IPS-18c (cell line): ENCODE measurements around the gene MAP6D1.
"Not testable (repeated sequence)": the region's sequence is repeated elsewhere in the genome, so short reads cannot be mapped to it uniquely, and the experiment has no call there.

Source experiments
- H3K4me3 ChIP-seq: 2 replicates; pipeline ENCODE4 v1.7.0; 2013; ENCODE audit warnings: low read depth, mild to moderate bottlenecking, low read length, moderate library complexity; ENCODE audit not compliant: insufficient read depth
- H3K9me3 ChIP-seq: one replicate; pipeline ENCODE4 v1.6.1; 2013; ENCODE audit warnings: mild to moderate bottlenecking, low read length, moderate library complexity; ENCODE audit not compliant: control insufficient read depth, insufficient read depth

Gene MAP6D1

DNA sequence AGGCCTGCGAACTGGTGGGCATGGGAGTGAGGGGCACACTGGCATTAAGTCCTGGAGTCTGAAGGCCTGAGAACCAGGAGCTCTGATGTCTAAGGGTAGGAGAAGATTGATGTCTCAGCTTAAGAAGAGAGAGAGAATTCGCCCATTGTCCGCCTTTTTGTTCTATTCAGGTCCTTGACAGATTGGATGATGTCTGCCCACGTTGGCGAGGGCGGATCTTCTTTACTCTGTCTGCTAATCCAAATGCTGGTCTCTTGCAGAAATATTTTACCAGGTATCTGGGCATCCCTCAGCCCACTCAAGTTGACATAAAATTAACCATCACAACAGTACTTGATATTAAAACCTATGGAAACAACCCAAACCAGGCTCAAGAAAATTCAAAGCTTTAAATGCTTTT, 44.1 kb downstream of the MAP6D1 start:
- Histone ChIP-seq H3K4me3 (no peak overlapping the region), H3K9me3 (peaks cover 2% of the 10 kb centered on the region)

DNA sequence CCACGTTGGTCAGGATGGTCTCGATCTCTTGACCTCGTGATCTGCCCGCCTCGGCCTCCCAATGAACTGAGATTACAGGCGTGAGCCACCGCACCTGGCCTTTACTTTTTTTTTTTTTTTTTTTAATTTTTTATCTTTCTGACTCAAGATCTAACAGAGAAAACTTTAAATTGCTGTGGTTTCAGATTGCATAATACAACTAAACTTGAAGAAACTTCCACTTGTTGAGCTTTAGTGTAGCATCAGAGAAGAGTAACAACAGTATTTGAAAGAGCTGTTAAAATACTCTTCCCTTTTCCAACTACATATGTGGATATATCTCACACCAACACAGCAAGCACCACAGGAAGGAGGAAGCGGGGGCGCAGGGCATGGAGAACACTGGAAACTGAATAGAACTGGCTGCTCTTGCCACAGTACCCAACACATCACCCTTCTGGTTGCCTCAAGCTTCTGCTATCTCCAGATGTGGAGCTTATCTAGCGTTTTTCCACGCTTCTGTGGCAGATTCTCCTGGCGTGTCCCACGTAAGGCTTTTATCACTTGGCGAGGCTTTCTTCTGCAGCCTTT, 45.4 kb downstream of the MAP6D1 start:
- Histone ChIP-seq H3K4me3 (no peak overlapping the region), H3K9me3 (peaks cover 2% of the 10 kb centered on the region)

DNA sequence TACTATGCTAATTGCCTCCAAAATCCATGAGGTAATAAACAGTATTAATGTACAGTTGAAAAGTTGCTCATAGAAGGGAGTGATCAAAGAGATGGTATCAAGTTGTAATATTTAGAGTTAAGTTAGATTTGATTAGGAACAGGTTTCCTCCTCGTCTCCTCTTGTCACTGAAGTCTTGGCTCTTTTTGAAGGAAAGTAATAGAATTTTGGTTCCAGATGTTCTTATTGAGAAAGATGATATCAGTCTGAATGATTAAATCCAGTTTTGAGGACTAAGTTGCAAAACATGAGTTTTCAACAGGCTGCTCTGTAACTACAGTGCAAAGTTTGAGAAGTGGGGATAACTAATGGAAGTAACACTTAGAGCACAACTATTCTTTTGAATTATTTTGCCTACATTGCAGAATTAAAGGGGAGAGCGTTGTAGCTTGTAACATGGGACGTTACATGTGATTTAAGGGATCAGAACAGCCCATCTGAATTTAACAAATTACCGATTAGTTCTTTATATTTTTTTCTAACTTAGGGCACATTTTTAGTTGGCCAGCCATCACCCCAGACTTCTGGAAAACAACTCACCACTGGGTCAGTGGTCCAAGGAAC, 48.3 kb downstream of the MAP6D1 start:
- H3K4me3 ChIP-seq = no peak overlapping the region
- H3K9me3 ChIP-seq = peaks cover 2% of the 10 kb centered on the region

DNA sequence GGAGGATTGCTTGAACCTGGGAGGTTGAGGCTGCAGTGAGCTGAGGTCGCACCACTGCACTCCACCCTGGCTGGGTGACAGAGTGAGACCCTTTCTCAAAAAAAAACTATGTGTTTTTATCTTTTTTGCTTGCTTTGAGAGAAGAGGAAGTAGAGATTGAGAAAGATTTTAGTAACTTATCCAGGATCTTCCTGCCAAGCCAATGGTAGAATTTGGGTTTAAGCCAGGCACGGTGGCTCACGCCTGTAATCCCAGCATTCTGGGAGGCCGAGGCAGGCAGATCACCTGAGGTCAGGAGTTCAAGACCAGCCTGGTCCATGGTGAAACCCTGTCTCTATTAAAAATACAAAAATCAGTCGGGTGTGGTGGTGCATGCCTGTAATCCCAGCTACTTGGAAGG, 48.9 kb downstream of the MAP6D1 start:
- not testable (repeated sequence) for H3K9me3 ChIP-seq, H3K4me3 ChIP-seq

DNA sequence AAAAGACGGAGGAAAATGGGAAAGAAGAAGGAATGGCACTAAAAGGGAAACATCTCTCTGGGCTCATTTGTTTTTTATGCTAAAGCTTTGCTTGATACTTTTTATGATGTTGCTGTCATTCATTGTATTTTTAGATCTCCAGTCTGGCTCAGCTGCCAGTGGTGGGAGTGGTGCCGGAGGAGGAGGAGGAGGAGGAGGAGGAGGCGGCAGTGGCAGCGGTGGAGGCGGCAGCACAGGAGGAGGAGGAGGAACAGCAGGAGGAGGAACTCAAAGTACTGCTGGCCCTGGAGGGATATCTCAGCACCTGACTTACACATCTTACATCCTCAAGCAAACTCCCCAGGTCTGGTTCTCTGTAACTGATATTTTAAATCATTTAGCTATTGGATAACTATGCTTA, 49.6 kb downstream of the MAP6D1 start:
- H3K9me3 ChIP-seq = peaks cover 2% of the 10 kb centered on the region

DNA sequence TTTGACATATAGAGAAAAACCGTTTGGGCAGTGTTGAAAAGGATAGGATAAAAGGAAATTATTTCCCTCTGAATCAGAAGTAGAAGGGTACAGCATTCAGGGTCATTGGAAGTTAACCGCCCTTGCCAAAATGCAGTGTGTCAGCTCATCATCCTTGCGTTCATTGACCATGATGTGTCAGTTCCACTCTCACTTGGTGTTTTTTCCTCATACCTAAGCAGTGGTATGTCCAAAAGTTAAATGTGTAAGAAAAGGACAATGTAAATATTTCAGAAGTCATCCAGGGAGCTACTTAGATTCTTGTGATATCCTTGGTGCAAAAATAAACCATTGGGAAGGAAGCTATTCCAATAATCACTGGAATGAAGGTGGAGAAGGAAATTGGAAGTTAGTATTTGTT, 50.7 kb downstream of the MAP6D1 start:
- H3K4me3 ChIP-seq = no peak overlapping the region
- H3K9me3 ChIP-seq = peaks cover 2% of the 10 kb centered on the region

More for the DNA sequence above, 49.6 kb downstream of the MAP6D1 start:
- no peak overlapping the region for H3K4me3 ChIP-seq

DNA sequence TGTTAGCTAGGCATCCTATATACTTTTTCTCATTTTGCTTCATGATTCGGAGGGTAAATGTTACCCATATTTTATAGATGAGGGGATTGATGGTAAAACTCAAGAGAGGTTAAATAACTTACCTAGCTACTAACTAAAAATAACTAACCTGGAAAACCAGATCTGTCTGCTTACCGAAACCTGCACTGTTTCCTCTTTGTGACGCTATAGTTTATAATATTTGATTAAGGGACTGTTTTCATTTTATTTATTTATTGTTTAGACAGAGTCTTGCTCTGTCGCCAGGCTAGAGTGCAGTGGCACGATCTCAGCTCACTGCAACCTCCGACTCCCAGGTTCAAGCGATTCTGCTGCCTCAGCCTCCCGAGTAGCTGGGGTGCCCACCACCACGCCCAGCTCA, 55.9 kb downstream of the MAP6D1 start:
- Histone ChIP-seq H3K9me3 (no peaks in the 10 kb centered on the region), H3K4me3 (no peak overlapping the region)

DNA sequence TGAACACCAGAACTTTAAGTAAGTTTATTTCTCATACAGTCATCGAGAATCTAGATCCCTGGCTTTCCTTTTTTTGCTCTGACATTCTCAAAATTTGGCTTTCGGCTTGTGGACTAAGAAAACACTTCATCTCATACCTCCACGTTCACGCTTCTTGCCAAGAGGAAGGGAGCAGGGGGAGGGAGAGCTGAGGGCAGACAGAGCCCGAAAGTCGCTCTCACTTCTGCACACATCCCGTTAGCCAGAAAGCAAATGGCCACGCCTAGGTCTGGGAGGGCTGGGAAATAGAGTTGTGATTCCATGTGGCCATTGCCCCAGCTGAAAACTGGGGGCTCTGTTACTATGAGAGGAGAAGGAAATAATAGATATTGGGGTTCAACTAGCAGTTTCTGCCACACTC, 57.3 kb downstream of the MAP6D1 start:
- H3K9me3 ChIP-seq = no peaks in the 10 kb centered on the region
- H3K4me3 ChIP-seq = no peak overlapping the region

DNA sequence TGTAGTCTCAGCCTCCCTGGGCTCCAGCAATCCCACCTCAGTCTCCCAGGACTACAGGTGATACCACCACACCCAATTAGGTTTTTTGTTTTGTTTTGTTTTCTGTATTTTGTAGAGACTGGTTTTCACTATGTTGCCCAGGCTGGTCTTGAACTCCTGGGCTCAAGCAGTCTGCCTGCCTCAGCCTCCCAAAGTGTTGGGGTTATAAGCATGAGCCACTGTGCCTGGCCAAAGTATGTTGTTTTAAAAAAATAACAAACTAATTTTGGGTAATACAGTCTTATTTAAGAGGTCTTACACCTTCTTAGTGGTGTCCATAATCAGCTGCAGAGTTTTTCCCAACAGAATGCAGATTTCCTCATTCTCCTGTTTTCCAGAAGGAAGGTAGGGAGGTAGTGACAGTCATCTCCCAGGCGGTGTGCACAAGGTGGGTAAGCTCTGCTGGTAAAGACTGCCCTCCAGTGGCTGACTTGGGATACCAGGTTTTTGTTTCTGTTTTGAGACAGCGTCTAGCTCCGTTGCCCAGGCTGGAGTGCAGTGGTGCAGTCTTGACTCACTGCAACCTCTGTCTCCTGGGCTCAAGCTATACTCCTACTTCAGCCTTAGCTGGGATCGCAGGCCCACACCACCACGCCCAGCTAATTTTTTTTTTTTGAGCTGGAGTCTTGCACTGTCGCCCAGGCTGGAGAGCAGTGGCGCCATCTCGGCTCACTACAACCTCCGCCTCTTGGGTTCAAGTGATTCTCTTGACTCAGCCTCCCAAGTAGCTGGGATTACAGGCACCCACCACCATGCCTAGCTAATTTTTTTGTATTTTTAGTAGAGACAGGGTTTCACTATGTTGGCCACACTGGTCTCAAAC, 58.4 kb downstream of the MAP6D1 start:
- Histone ChIP-seq H3K9me3 (no peaks in the 10 kb centered on the region), H3K4me3 (no peak overlapping the region)

DNA sequence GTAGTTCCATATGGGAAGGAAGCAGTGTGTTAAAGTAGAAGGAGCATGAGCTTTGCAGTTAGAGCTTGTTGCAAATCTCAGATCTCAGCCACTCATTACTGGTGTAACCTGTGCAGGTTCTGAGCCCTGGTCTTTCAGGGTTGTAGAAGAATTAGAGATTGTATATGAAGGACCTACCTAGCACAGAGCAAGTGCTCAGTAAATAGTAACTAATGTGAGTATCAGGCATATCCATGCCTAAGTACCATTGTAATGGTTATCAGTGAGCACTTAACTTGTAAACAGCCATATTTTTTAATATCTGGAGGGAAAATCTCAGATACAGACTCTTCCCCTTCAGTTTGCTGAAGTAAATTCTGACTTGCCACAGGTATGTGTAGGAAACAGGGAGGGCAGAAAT, 59.3 kb downstream of the MAP6D1 start:
- Histone ChIP-seq H3K4me3 (no peak overlapping the region), H3K9me3 (no peaks in the 10 kb centered on the region)
